Stimulated activated CD8-positive, alpha-beta memory T cell treated with anti-CD3 and anti-CD28 coated beads, Interleukin-2, amount 100 ng/mL, for 48 hours (primary cell): ENCODE measurements around the gene RAG1.

ENCODE experiments used
- DNase-seq, 2 donors: peaks; one replicate each; pipeline ENCODE4 v3.0.0-alpha.2; 2020; ENCODE audit warnings: low read depth in 2 of 2

RAG1 gene

GRCh38 chr11:36628141-36628540 lies 60.3 kb downstream of the RAG1 start:
- DNase-seq = no peak

DNA sequence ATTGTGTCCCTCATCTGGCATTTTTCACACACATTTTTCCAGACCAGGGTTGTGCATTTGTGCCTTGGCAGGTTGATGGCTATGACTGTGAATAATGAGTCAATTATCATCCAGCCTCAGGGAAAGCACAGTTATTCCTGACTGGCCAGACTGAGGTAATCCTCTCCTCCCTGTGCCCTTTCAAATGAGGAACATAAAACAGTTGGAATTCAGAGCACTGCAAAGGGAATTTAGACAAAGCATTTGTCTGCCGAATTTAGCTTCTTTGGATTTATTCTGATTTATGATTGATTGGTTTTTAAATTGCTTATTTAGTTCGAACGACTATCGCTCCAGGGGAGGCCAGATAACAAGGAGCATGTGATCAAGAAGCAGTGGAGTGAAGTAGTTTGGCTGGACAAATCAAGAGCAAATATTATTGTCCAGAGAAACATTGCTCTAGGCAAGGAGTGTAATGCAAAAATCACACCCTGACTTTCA lies 61.0 kb downstream of the RAG1 start:
- DNase-seq = no peak
